Right lobe of liver (tissue), 4 donors: ENCODE measurements around the gene C18orf54.

ENCODE experiments used
- CTCF ChIP-seq, 4 donors: fragments of 200-600 bp in 3 of 4; fragments of 450-650 bp in 1 of 4; IDR thresholded peaks; one replicate each; pipeline versions ENCODE4 v1.5.1 to v1.8.0; 2016 to 2022; ENCODE audit warnings: antibody characterized with exemption in 4 of 4, mild to moderate bottlenecking in 2 of 4
- POLR2A ChIP-seq: fragments of 450-650 bp; IDR thresholded peaks from one replicate; pipeline ENCODE4 v1.6.1; 2017; ENCODE audit warnings: antibody characterized with exemption, mild to moderate bottlenecking
- donor health status: DM: no; HTN: no; CAD: no.
- donor health status: DM: no; HTN: no; CAD: no.
- donor health status: DM: no; HTN: yes; CAD: no.

GRCh38 chr18:54390838-54391237 is 33.1 kb downstream of the C18orf54 start:
- no peak for TF ChIP-seq CTCF (IDR thresholded peaks at IDR 0.05)
- TF ChIP-seq POLR2A = no peak
